Measurements from ENCODE around the gene PFN2. TPM values are rescaled to one million over a fixed set of nuclear protein-coding genes. Genes with fewer than 3 reads are reported as not detected.

The PFN2 gene
- 134 to 185 TPM (median 168 TPM) in 5 replicates for total RNA-seq (2022; extraction: Qiagen RNA extraction; ENCODE audit: low read depth)

GRCh38 chr3:149970716-149971402, at the start of gene PFN2:
Gene PFN2 (minus strand): TSS chr3:149970895. CDS start chr3:149970856, 39 bp downstream.

Other genes with a start within 250 kb of the PFN2 start
- 27.9 to 40.5 TPM (median 36.4 TPM) in 5 replicates for gene COMMD2, start 218.4 kb downstream of the PFN2 start, total RNA-seq (2022; extraction: Qiagen RNA extraction; ENCODE audit: low read depth)
- not detected in 5 replicates for gene ANKUB1, start 178.3 kb downstream of the PFN2 start, total RNA-seq (2022; extraction: Qiagen RNA extraction; ENCODE audit: low read depth)
- 26.8 to 64.1 TPM (median 40.2 TPM) in 5 replicates for gene RNF13, start 157.7 kb downstream of the PFN2 start, total RNA-seq (2022; extraction: Qiagen RNA extraction; ENCODE audit: low read depth)

Measured in A549 treated with RU486 at 1 μM for 4 hours (cell line).